ENCODE measurements around the gene RNF141.

The RNF141 gene

GRCh38 chr11:10497371-10498021 lies 43.5 kb downstream of the RNF141 start:
- no peak for DNase-seq

- no peak for DNase-seq
Observed at GRCh38 chr11:10496296-10496936, 44.6 kb downstream of the RNF141 start.

GRCh38 chr11:10495464-10495786 lies 45.6 kb downstream of the RNF141 start:
- no peak for DNase-seq

- no peak for DNase-seq
Observed at GRCh38 chr11:10494636-10495463, 46.1 kb downstream of the RNF141 start.

- peak; percentile 47 for DNase-seq
Observed at GRCh38 chr11:10493041-10493663, 47.8 kb downstream of the RNF141 start.

GRCh38 chr11:10492084-10492483 lies 48.9 kb downstream of the RNF141 start:
- no peak for DNase-seq

- peak; percentile 77 for DNase-seq
Observed at GRCh38 chr11:10490398-10491241, 50.4 kb downstream of the RNF141 start.

- no peak for DNase-seq
Observed at GRCh38 chr11:10490032-10490397, 51.0 kb downstream of the RNF141 start.

GRCh38 chr11:10488934-10489691 lies 51.9 kb downstream of the RNF141 start:
- no peak for DNase-seq

GRCh38 chr11:10488121-10488933 lies 52.7 kb downstream of the RNF141 start:
- no peak for DNase-seq

GRCh38 chr11:10487002-10487647 lies 53.9 kb downstream of the RNF141 start:
- no peak for DNase-seq

- no peak for DNase-seq
Observed at GRCh38 chr11:10486161-10486840, 54.7 kb downstream of the RNF141 start.

GRCh38 chr11:10485646-10486045 lies 55.3 kb downstream of the RNF141 start:
- DNase-seq, result no peak

- no peak for DNase-seq
Observed at GRCh38 chr11:10484461-10485180, 56.4 kb downstream of the RNF141 start.

GRCh38 chr11:10483584-10483983 lies 57.4 kb downstream of the RNF141 start:
- no peak for DNase-seq

- DNase-seq, result no peak
Observed at GRCh38 chr11:10483174-10483573, 57.8 kb downstream of the RNF141 start.

- no peak for DNase-seq
Observed at GRCh38 chr11:10481560-10482349, 59.2 kb downstream of the RNF141 start.

- DNase-seq, result no peak
Observed at GRCh38 chr11:10480760-10481159, 60.2 kb downstream of the RNF141 start.
